Caco-2 (cell line): Measurements from ENCODE around the gene A4GALT. TPM values are rescaled to one million over a fixed set of nuclear protein-coding genes. Genes with fewer than 3 reads are reported as not detected.
"Not testable (repeated sequence)": the region's sequence is repeated elsewhere in the genome, so short reads cannot be mapped to it uniquely, and the experiment has no call there.

ENCODE experiments used
- BruUV-seq: library from RNA; stranded (reverse); fragments of 400-500 nt; replicated peaks from 2 replicates; lab custom pipeline; 2021; lab: Mats Ljungman, UMichigan
- CTCF ChIA-PET: fragments of 300-600 bp; sonication (Branson Sonifier 250); formaldehyde crosslinking; loops from one replicate; lab custom pipeline; 2022; ENCODE audit warnings: antibody characterized with exemption; lab: Charles Lee
- POLR2A ChIA-PET: fragments of 300-600 bp; sonication (Branson Sonifier 250); formaldehyde crosslinking; loops from one replicate; lab custom pipeline; 2022; ENCODE audit warnings: antibody characterized with exemption; lab: Charles Lee
- DNase-seq, 2 experiments: peaks; one replicate each; pipeline versions ENCODE4 v3.0.0 to v3.0.0-alpha.2; 2020 to 2022
- H3K27me3 ChIP-seq: replicated peaks from 2 replicates; pipeline ENCODE4 v1.6.0; 2011; ENCODE audit warnings: low read length; ENCODE audit not compliant: control insufficient read depth, insufficient read depth
- H3K36me3 ChIP-seq: 2 replicates; pipeline ENCODE4 v1.5.1; 2011; ENCODE audit warnings: low read length; ENCODE audit not compliant: control insufficient read depth, insufficient read depth
- H3K4me1 ChIP-seq: fragments of 250-450 bp; sonication (Bioruptor Pico); 2 replicates; pipeline ENCODE4 v1.5.1; 2020; ENCODE audit warnings: mild to moderate bottlenecking
- H3K4me3 ChIP-seq: 2 replicates; pipeline ENCODE4 v1.5.1; 2011; ENCODE audit warnings: low read depth, mild to moderate bottlenecking, control low read depth, low read length
- H3K9me3 ChIP-seq: fragments of 250-450 bp; sonication (Bioruptor Pico); 2 replicates; pipeline ENCODE4 v1.5.1; 2020; ENCODE audit warnings: mild to moderate bottlenecking, moderate library complexity
- H3K27ac Mint-ChIP-seq: one replicate; pipeline ENCODE4 v1.8.0; 2022; ENCODE audit warnings: mixed read lengths; ENCODE audit not compliant: unreplicated experiment
- H3K27me3 Mint-ChIP-seq: one replicate; pipeline ENCODE4 v1.8.0; 2022; ENCODE audit warnings: mixed read lengths; ENCODE audit not compliant: insufficient read depth, unreplicated experiment
- H3K36me3 Mint-ChIP-seq: one replicate; pipeline ENCODE4 v1.8.0; 2022; ENCODE audit warnings: mild to moderate bottlenecking, mixed read lengths; ENCODE audit not compliant: insufficient read depth, unreplicated experiment
- H3K4me1 Mint-ChIP-seq: one replicate; pipeline ENCODE4 v1.8.0; 2022; ENCODE audit warnings: low read depth, mixed read lengths; ENCODE audit not compliant: unreplicated experiment
- H3K4me3 Mint-ChIP-seq: one replicate; pipeline ENCODE4 v1.8.0; 2022; ENCODE audit warnings: mild to moderate bottlenecking, moderate library complexity, mixed read lengths; ENCODE audit not compliant: unreplicated experiment
- H3K9me3 Mint-ChIP-seq: one replicate; pipeline ENCODE4 v1.8.0; 2022; ENCODE audit warnings: mixed read lengths; ENCODE audit not compliant: unreplicated experiment
- CTCF ChIP-seq, 2 experiments: fragments of 200-600 bp in 1 of 2; IDR thresholded peaks; 1 replicate in 1 of 2; 2 replicates in 1 of 2; pipeline versions ENCODE4 v1.5.1 to v1.8.0; 2011 to 2022; ENCODE audit warnings: antibody characterized with exemption in 1 of 2, control low read depth in 1 of 2, inconsistent platforms in 1 of 2, low read depth in 1 of 2, low read length in 1 of 2, mild to moderate bottlenecking in 1 of 2, moderate library complexity in 1 of 2; ENCODE audit not compliant: insufficient read depth in 1 of 2, severe bottlenecking in 1 of 2, unreplicated experiment in 1 of 2
- intact Hi-C: fragments of 100-400 bp; cut with micrococcal nuclease; formaldehyde crosslinking; loops from one replicate; pipeline ENCODE4 v1.10.0; 2022; ENCODE audit not compliant: unreplicated experiment
- total RNA-seq: library from RNA; stranded (reverse); gene quantifications from 2 replicates; pipeline ENCODE4 v1.2.3, GENCODE V29; 2022

The A4GALT gene
- total RNA-seq, 1 experiment from 2014 or later = 16.2 TPM

GRCh38 chr22:42742940-42743339 is 22.3 kb upstream of the A4GALT start:
- Mint-ChIP-seq H3K9me3 (no peaks in the 10 kb centered on the region), H3K4me1 (peaks cover 35% of the 10 kb centered on the region), H3K4me3 (no peak overlapping the region), H3K36me3 (peaks cover 5% of the 10 kb centered on the region), H3K27me3 (no peaks in the 10 kb centered on the region), H3K27ac (peak overlapping the region; percentile 7)
- Histone ChIP-seq H3K9me3 (no peaks in the 10 kb centered on the region), H3K4me3 (no peak overlapping the region), H3K4me1 (peaks cover 64% of the 10 kb centered on the region), H3K27me3 (no peaks in the 10 kb centered on the region), H3K36me3 (no peaks in the 10 kb centered on the region)
- ChIA-PET POLR2A (no interaction called here), CTCF (no interaction called here)
- TF ChIP-seq CTCF (IDR thresholded peaks at IDR 0.05; ENCODE audit: insufficient read depth in 1 of 2, low read depth in 1 of 2, low read length in 1 of 2, severe bottlenecking in 1 of 2, unreplicated experiment in 1 of 2) = no peak
- BruUV-seq = no TSS peak
- intact Hi-C loops = no loop called here
- no peak for DNase-seq

GRCh38 chr22:42740320-42740719 is 19.6 kb upstream of the A4GALT start:
- intact Hi-C loops = not testable (repeated sequence)

GRCh38 chr22:42734406-42734805 is 13.7 kb upstream of the A4GALT start:
- no peaks in the 10 kb centered on the region for H3K9me3 Mint-ChIP-seq
- no peaks in the 10 kb centered on the region for H3K36me3 ChIP-seq
- TF ChIP-seq CTCF (IDR thresholded peaks at IDR 0.05; ENCODE audit: insufficient read depth in 1 of 2, low read depth in 1 of 2, low read length in 1 of 2, severe bottlenecking in 1 of 2, unreplicated experiment in 1 of 2) = no peak
- H3K4me3 ChIP-seq = no peak overlapping the region
- H3K27ac Mint-ChIP-seq = no peak overlapping the region
- CTCF ChIA-PET = no interaction called here
- H3K27me3 ChIP-seq = no peaks in the 10 kb centered on the region
- no peak overlapping the region for H3K4me3 Mint-ChIP-seq
- POLR2A ChIA-PET = no interaction called here
- no peak for DNase-seq
- H3K36me3 Mint-ChIP-seq = no peaks in the 10 kb centered on the region
- peaks cover 15% of the 10 kb centered on the region for H3K4me1 ChIP-seq
- no peaks in the 10 kb centered on the region for H3K9me3 ChIP-seq
- no TSS peak for BruUV-seq
- H3K4me1 Mint-ChIP-seq = peaks cover 5% of the 10 kb centered on the region
- intact Hi-C loops = no loop called here
- no peaks in the 10 kb centered on the region for H3K27me3 Mint-ChIP-seq

More at GRCh38 chr22:42740320-42740719, 19.6 kb upstream of the A4GALT start:
- H3K27me3 Mint-ChIP-seq, H3K9me3 ChIP-seq, CTCF ChIA-PET, POLR2A ChIA-PET, H3K36me3 ChIP-seq, H3K36me3 Mint-ChIP-seq, H3K4me3 ChIP-seq, BruUV-seq, H3K9me3 Mint-ChIP-seq, H3K4me3 Mint-ChIP-seq, H3K27me3 ChIP-seq: not testable (repeated sequence)
- Mint-ChIP-seq H3K27ac (peak overlapping the region; percentile 88), H3K4me1 (peaks cover 34% of the 10 kb centered on the region)
- peaks cover 62% of the 10 kb centered on the region for H3K4me1 ChIP-seq
- peak; percentile 61 to 73 for DNase-seq

- H3K4me3 Mint-ChIP-seq, CTCF ChIA-PET, H3K4me1 Mint-ChIP-seq, H3K27me3 Mint-ChIP-seq, H3K36me3 ChIP-seq, H3K27me3 ChIP-seq, H3K9me3 ChIP-seq, BruUV-seq, DNase-seq, intact Hi-C loops, H3K4me1 ChIP-seq, H3K9me3 Mint-ChIP-seq, H3K27ac Mint-ChIP-seq, POLR2A ChIA-PET, H3K36me3 Mint-ChIP-seq, H3K4me3 ChIP-seq: not testable (repeated sequence)
These were observed 12.7 kb upstream of the A4GALT start for GRCh38 chr22:42733394-42733793.
